Activated CD8-positive, alpha-beta memory T cell treated with anti-CD3 and anti-CD28 coated beads for 48 hours (primary cell): ENCODE data around the gene VIPR1.

Experiments used
- DNase-seq, 3 experiments: peaks; one replicate each; pipeline ENCODE4 v3.0.0-alpha.2; 2020; ENCODE audit warnings: low read depth in 2 of 3, low spot score in 2 of 3

VIPR1 gene

GRCh38 chr3:42502429-42503250 lies at the start of gene VIPR1:
Gene VIPR1 (plus strand): TSS chr3:42502643. CDS start chr3:42502736, 93 bp downstream.
- peak; percentile 68 to 72 (median 71) for DNase-seq

DNA sequence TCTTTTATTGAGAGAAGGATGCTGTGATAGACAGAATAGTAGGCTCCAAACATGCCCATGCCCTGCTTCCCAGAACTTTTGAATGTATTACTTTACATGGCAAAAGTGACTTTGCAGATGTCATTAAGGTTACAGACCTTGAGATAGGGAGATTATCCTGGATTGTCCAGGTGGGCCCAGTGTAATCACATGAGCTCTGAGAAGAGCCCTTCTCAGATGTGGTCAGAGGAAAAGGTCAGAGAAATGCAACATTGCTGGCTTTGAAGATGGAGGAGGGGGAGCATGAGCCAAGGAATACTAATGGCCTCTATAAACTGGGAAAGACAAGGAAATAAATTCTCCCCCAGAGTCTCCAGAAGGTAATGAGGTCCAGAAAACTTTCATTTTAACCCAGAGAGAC lies 46.2 kb upstream of the VIPR1 start:
- no peak for DNase-seq

DNA sequence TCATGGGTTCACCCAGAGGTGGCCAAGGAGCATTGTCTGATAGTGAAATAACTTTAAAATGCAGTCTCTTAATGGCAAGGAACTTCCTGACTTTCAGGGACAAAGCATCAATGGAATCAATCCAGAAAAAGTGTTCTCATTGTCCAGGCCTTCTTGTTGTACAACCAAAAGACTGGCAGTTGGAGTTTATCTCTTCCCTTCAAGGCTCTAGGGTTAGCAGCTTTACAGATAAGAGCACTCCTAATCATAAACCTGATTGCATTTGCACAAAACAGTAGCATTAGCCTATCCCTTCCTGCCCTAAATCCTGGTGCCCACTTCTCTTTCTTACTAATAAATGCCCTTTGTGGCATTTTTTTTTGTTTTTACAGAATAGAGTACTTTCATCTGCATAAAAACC lies 43.3 kb upstream of the VIPR1 start:
- DNase-seq, result no peak

- no peak for DNase-seq
These were observed 40.7 kb upstream of the VIPR1 start for GRCh38 chr3:42461762-42462161.

- DNase-seq, result no peak
These were observed 39.4 kb upstream of the VIPR1 start for GRCh38 chr3:42463093-42463492.

- DNase-seq, result no peak
These were observed 34.3 kb upstream of the VIPR1 start for GRCh38 chr3:42468111-42468510.

GRCh38 chr3:42472555-42472954 lies 29.9 kb upstream of the VIPR1 start:
- no peak for DNase-seq

- DNase-seq, result no peak
These were observed 29.1 kb upstream of the VIPR1 start for GRCh38 chr3:42473083-42473932.

DNA sequence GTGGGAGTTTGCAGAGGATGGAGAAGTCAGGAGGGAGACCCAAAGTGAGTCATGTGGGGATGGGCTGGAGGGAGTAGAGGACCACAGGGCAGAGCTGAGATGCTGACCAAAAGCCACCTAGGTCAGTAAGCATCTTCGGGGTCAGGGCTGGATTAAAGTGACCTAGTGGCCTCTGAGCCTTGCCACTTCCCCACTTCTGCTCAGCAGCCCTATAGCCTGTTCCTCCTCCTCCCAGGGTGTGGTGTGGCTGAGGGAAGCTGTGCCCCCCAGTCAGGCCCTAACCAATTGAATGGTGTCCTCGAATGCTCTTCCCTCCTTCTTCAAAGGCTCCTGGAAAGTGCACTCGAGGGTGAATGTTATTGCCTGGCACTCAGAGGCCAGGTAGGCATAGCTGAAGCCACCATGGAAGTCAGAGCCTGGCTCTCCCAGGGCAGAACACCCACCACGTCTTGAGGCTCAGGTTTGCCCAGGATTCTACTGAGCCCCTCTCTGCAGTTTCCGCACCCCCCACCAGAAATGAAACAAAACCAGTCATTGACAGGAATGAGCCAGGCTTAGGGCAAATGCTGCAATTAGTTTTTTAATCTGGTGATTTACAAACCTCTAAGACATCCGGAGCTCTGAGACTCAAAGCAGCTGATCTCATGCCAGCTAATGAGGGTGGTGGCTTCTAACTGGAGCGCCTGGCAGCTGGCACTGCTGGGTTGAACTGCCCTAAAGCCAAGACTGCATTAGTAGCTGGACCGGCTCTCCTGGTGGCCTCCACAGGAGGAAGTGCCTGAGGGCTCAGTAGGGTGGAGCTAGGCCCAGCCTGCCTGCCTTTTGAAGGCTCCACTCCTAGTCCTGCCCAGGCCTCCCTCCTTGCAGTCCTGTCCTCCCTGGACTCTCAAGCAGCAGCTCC lies 26.0 kb upstream of the VIPR1 start:
- no peak for DNase-seq

- DNase-seq, result no peak
These were observed 24.7 kb upstream of the VIPR1 start for GRCh38 chr3:42477696-42478095.

GRCh38 chr3:42478830-42479229 lies 23.6 kb upstream of the VIPR1 start:
- no peak for DNase-seq

- DNase-seq, result no peak
These were observed 15.5 kb upstream of the VIPR1 start for GRCh38 chr3:42486814-42487565.

GRCh38 chr3:42488687-42489086 lies 13.8 kb upstream of the VIPR1 start:
- no peak for DNase-seq

GRCh38 chr3:42489116-42489936 lies 13.1 kb upstream of the VIPR1 start:
- no peak for DNase-seq

GRCh38 chr3:42489937-42490227 lies 12.6 kb upstream of the VIPR1 start:
- DNase-seq, result no peak

DNA sequence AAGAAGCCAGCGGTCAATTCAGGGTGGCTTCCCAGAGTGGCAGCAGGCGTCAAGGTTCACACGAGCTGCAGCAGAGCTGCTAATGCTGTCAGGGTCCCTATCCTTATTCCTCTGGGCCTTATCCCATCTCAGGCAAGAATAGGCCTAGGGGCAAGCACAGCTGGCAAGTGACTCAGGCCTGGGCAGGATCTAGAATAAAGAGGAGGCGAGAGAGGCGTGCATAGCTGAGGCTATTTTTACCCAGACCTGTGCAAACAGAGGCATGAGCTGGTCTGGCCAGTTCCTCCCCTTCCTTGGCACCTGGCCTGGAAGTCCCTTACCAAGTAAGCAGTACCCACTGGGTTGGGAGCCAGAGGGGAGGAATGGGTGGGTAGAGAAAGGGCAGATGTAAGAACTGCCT lies 12.2 kb upstream of the VIPR1 start:
- DNase-seq, result no peak

DNA sequence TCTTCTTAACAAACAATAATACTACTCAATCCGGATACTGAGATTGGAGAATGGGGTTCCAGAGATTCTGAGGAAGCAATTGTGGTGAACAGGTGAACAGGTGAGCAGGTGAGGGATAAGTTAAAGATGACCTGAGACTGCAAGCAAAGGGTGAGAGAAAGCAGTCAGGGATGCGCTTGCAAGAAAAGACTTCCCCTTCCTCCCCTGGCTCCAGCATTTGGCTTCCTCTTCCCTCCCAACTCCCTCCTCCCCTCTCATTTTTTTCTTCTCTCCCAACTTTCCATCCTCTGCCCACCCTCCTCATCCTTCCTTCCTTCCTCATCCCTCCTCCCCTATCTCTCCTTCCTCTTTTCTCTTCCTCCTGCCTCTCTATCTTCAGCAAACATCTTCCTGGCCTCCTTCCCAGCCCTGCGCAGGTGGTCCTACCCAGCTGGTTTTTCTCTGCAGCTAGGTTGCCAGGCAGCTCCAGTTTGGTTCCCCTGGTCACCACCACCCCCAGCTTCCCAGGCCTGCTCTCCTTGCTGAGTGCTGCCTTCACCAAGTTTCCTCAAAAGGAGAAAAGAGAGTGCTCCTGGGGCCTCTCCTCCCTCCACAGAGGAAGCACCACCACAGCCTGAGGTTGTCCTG lies 10.4 kb upstream of the VIPR1 start:
- DNase-seq, result no peak

GRCh38 chr3:42492508-42493080 lies 9.8 kb upstream of the VIPR1 start:
- DNase-seq, result no peak
